HCEC 1CT (cell line): ENCODE measurements around the gene TVP23C.
"Not testable (repeated sequence)": the region's sequence is repeated elsewhere in the genome, so short reads cannot be mapped to it uniquely, and the experiment has no call there.

Experiments used
- DNase-seq: peaks from one replicate; pipeline ENCODE4 v3.0.0-alpha.2; 2017

The TVP23C gene

GRCh38 chr17:15526292-15527218 is 36.7 kb downstream of the TVP23C start:
- DNase-seq: peak; percentile 68

DNA sequence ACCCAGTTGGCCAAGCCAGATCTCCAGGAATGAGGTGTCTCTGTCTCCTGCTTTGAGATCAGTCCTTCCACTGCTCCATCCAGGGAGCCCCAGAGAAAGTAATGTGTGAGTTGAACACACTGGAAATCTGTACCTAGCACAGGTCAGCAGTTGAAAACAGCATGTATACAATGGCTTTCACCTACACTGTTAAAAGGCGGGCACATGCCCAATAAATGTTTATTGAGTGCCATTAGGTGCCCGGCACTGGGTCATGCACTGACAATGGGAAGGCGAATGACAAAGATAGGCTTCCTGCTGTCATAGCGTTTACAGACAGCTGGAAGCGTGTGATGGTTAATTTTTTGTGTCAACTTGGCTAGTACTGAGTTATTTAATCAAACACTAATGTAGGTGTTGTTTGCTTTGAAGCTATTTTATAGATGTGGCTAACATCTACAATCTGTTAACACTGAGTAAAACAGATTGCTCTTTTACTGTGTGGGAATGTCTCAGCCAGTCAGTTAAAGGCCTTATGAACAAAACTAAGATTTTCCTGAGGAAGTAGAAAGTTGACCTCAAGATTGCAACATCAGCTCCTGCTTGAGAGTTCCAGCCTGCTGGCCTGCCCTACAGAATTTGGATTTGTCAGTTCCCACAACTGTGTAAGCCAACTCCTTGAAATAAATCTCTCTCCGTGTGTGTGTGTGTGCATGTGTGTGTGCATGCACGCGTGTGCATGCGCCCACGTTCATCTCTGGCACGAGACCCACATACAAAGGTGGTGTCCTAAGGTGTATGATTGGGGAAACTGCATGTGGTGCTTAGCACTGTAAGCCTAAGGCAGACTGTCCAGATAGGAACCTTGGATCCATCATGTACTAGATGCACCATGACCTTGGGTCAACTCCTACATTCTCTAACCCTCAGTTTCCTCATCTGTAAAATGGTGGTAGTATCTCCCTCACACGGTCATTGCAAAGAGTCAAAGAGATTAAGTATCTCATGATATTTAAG is 38.0 kb downstream of the TVP23C start:
- not testable (repeated sequence) for DNase-seq

- DNase-seq: peak; percentile 86
Measured at GRCh38 chr17:15516150-15516549, 47.1 kb downstream of the TVP23C start.

DNA sequence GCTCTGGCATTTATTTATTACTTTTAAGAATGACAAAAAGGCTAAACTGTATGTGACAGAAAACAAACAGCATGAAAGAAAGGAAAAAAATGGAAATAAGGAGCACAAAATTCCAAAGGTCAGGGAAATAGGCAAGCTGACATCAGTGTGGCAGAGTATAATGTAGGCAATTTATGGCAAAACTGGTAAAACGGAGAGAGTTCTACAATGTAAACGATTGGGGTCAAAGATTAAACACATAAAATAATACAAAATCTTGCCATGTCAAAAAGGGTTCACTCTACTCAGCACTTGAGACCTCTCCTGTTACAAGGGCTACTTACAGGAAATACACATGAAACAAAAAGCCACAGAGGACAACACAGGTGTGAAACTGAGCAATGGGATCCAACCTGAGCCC is 48.8 kb downstream of the TVP23C start:
- DNase-seq: no peak

DNA sequence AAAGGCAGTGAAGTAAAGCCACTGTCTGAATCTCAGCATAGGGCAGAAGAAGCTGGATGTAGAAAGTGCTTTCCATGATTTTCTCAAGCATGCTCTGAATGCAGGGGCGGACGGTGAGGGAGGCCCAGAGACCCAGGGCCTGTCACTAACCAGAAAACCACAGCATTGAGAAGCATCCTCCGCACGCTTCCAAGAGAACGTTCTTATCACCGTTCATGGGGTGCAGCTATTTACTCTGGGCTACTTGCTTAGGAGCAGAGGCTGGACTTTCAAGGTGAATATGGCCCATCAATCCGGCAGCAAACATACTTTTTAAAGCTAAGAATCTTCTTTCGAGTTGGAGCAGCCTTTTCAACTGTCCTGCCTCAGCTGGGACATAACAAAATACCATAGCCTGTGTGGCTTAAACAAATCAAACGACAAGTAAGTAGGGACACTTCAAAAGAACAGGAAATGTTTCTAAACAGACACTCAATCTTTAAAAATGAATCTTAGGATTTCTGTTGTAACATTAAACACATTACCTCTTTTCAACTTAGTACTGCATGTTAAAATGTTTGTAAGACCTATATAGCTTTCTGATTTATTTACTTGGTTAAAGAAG is 49.3 kb downstream of the TVP23C start:
- no peak for DNase-seq

DNA sequence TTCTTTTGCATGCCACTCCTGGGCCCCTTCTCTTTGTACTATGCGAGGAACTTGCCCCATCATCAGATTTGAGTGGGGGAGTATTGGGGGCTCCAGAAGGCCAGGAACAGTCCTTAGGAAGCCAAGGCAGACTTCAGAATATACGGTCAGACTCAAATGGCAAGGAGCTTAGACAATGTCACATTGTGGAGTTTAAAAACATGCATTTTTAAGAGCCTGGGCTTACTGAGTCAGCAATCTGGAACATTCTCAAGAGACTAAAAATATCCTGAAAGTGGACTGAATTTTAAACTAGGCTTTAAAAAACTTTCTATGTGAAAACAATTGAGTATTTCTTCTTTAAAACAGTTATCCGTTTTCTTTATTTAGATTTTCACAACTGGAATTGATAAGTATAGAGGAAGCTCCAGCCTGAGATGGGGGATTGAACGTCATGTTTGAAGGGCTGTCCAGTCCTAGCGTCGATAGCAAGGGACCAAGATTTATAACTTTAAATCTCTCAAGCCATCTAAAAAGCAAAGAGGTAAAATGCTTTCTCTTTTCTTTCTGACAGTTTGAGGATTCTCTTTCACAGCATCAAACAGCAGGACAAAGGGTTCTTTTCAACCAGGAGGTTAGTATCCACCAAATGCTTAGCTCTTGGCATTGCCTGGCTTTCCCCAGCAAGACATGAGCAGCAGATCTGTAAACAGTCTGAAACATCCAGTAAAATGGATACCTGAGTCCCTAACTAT is 50.1 kb downstream of the TVP23C start:
- no peak for DNase-seq

GRCh38 chr17:15512071-15512709 is 51.1 kb downstream of the TVP23C start:
- DNase-seq: no peak

GRCh38 chr17:15511142-15511541 is 52.1 kb downstream of the TVP23C start:
- DNase-seq: no peak

- peak; percentile 70 for DNase-seq
Measured at GRCh38 chr17:15510361-15510760, 52.9 kb downstream of the TVP23C start.

- no peak for DNase-seq
Measured at GRCh38 chr17:15509095-15509494, 54.2 kb downstream of the TVP23C start.

DNA sequence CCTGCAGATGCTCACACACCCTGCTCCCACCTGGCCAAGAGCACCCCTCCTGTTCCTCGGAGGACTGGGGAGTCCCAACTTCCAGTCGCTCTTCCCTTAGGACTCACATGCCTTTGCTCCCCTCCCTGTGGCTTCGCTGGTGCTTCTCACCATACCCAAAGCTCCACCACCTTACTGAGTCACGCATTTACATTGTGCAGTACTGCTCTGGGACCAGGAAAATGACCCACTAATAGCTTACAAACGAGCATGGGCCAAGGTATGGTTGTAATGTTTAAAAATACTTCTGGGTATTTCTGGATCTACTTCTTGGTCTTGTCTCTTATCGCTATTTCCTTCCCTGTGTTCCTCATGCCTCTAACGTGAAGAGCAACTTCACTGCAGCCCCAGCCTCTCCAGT is 54.8 kb downstream of the TVP23C start:
- DNase-seq: no peak

DNA sequence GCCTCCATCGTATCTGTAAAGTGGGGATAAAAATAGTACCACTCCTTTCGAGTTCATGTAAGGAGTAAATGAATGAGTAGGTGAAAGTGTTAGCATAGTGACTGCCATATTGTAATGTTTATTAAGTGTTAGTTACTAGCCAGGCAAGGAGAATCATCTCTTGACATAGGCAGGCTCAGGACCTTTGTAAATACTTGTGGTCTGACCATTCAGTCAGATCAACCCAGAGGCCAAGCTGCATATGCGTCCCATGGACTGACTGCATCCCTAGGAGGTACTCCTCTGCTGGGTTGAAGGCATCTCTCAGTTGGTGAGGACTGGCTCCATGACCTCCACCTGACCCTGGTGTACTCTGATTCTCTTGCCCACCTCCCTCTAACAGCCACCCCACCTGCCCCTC is 55.4 kb downstream of the TVP23C start:
- DNase-seq: no peak

DNA sequence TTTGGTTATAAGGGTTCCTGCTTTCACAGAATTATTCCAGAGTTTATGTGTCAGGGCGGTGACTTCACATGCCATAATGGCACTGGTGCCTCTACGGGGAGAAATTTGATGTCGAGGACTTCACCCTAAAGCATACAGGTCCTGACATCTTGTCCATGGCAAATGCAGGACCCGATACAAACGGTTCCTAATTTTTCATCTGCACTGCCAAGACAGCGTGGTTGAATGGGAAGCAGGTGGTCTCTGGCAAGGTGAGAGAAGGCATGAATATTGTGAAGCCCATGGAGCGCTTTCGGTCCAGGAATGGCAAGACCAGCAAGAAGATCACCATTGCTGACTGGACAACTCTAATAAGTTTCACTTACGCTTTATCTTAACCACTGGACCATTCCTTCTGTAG is 56.3 kb downstream of the TVP23C start:
- DNase-seq: no peak

- DNase-seq: not testable (repeated sequence)
Measured at GRCh38 chr17:15505708-15506107, 57.6 kb downstream of the TVP23C start.

DNA sequence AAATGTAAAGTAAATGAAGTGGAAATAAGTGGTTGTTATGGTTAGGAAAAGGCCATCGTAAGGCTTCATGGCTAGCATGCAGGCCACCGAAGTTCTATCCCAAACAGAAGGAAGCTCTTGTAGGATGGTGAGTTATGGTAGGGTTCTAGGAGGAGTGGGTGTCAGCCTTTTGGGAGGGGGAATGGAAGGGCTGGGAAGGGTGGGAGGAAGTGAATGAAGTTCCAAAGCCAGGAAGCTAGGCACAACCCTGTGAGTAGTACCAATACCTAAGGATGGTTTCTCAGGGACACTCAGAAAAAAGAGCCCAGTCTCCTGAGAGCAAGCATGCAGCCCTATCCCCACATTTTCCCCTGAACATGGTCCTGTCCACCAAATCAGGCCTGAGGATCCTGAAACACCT is 59.6 kb downstream of the TVP23C start:
- no peak for DNase-seq

GRCh38 chr17:15502369-15503112 is 60.7 kb downstream of the TVP23C start:
- DNase-seq: peak; percentile 92

DNA sequence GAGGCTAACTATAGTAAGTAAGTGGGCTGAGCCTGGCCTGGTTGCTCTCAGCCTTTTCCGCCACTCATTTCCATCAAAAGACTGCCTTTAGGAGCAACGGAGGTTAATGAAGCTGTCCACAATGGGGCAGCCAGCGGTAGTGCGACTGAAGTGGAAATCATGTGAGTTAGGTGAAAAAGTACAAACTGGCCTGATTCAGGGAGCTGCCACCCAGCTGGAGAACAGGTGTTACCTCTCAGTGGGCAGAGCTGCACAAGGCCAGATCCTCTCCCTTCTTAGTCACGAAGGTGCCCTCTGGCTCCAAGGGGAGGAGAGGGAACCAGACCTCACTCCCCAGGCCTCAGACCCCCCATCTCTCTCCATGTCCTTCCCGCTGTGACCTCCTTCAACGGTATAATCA is 61.5 kb downstream of the TVP23C start:
- no peak for DNase-seq

DNA sequence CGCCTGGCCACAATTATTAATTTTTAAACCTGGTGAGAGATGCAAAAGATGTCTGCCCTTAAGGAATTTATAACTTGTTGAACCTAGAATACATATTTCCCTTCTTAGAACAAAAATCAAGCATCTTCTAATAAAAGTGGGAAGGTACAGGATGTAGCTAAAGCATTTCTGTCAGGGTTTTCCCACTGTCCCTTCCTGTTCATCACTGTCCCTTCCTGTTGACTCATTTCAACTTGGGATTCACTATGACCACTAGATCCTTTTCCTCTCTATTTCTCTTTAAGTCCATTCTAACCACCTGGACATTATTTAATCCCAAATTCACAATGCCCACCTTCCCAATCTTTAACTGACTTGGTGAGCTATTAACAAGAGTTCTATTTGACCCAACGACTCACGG is 62.0 kb downstream of the TVP23C start:
- no peak for DNase-seq

DNA sequence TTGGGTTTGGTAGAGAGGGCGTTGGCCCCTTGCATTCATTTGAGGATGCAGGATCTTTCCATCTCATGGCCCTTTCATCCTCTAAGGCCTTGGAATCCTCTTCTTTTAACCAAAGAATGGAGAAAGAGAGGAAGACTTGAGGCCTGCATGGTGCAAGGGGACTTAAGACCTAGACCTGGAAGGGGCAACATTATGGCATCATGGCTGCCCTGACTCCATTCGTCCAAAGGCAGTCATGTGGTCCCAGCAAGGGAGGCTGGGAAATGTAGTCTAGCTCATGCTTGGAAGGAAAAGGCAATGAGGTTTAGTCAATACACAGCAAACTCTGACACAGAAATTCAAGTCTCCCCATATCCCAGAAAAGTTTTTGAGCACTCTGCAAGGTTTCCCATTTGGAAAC is 65.2 kb downstream of the TVP23C start:
- DNase-seq: no peak

DNA sequence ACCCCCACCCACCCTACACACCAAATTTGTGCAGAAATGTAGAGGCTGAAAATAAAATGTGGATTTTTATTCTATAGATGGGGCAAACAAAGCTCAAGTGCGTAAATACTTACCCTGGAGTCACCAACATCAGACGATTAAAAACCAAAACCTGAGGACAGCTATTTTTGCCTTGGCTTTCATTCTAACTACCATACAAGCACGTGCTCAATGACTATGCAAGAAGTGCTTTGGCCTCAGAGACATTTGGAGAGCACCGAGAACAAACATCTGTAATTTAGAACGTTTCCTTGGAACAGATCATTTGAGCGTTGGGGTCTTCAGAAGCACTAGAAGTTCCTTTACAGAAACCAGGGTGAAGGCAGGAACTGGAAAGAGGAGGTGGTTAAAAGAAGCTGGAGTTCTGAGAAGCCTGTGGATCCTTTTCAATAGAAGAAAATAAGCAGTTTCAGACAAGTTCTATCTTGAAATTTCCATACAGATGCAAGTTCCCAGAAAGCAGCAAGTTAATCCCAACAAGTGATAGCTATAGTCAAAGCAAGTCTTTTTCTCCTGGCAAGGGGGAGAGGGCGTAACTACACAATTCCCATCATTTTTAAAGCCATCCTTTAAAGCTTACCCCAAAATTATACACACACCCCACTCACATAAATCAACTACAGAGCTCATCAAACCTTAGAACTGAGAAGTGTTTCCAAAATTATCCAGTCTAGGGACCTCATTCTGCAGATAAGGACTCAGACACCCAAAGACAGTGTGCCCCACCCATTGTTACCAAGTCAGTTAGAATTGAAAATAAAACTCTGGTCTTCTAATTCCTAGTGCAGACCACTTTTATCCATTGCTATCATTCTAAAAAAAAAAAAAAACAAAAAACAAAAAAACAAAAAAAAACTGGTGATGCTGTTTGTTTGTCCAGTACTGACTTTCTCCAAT is 66.3 kb downstream of the TVP23C start:
- no peak for DNase-seq
